ENCODE results near the gene PABPN1L. TPM values are rescaled to one million over a fixed set of nuclear protein-coding genes. Genes with fewer than 3 reads are reported as not detected.

PABPN1L gene
- polyA plus RNA-seq, 1 donor = not detected

GRCh38 chr16:88848557-88848956, 17.9 kb downstream of the PABPN1L start:
- no peak for DNase-seq

- DNase-seq = no peak
Observed at GRCh38 chr16:88847654-88848053, 18.8 kb downstream of the PABPN1L start.

GRCh38 chr16:88846088-88846487, 20.4 kb downstream of the PABPN1L start:
- DNase-seq = no peak

- no peak for DNase-seq
Observed at GRCh38 chr16:88844419-88845036, 21.9 kb downstream of the PABPN1L start.

- no peak for DNase-seq
Observed at GRCh38 chr16:88843256-88843655, 23.2 kb downstream of the PABPN1L start.

GRCh38 chr16:88842806-88843205, 23.7 kb downstream of the PABPN1L start:
- no peak for DNase-seq

GRCh38 chr16:88842308-88842756, 24.1 kb downstream of the PABPN1L start:
- DNase-seq = no peak

- DNase-seq = no peak
Observed at GRCh38 chr16:88841521-88842307, 24.7 kb downstream of the PABPN1L start.

- DNase-seq = no peak
Observed at GRCh38 chr16:88840600-88841215, 25.8 kb downstream of the PABPN1L start.

- DNase-seq = no peak
Observed at GRCh38 chr16:88839745-88840599, 26.5 kb downstream of the PABPN1L start.

GRCh38 chr16:88839026-88839529, 27.4 kb downstream of the PABPN1L start:
- no peak for DNase-seq

- DNase-seq = no peak
Observed at GRCh38 chr16:88838566-88838965, 27.9 kb downstream of the PABPN1L start.

- DNase-seq = no peak
Observed at GRCh38 chr16:88837806-88838205, 28.7 kb downstream of the PABPN1L start.

GRCh38 chr16:88836791-88837190, 29.7 kb downstream of the PABPN1L start:
- DNase-seq = no peak

- no peak for DNase-seq
Observed at GRCh38 chr16:88835818-88836217, 30.6 kb downstream of the PABPN1L start.

GRCh38 chr16:88835383-88835782, 31.1 kb downstream of the PABPN1L start:
- no peak for DNase-seq

- no peak for DNase-seq
Observed at GRCh38 chr16:88834670-88835069, 31.8 kb downstream of the PABPN1L start.

GRCh38 chr16:88833086-88833485, 33.4 kb downstream of the PABPN1L start:
- no peak for DNase-seq

GRCh38 chr16:88831838-88832237, 34.6 kb downstream of the PABPN1L start:
- no peak for DNase-seq

- no peak for DNase-seq
Observed at GRCh38 chr16:88830783-88831182, 35.7 kb downstream of the PABPN1L start.

GRCh38 chr16:88830258-88830657, 36.2 kb downstream of the PABPN1L start:
- DNase-seq = peak; percentile 53

- DNase-seq = no peak
Observed at GRCh38 chr16:88828711-88829110, 37.7 kb downstream of the PABPN1L start.

Measured in left kidney (tissue), 2 donors.